Measurements from ENCODE around the gene BMPR1A. TPM values are rescaled to one million over a fixed set of nuclear protein-coding genes. Genes with fewer than 3 reads are reported as not detected.

BMPR1A gene
- total and polyA plus RNA-seq, 9 of the 15 experiments (the other 6 are each of a cell fraction or from before 2014, with no cell fraction given), result 1.6 to 17.5 (median 9.1) TPM

DNA sequence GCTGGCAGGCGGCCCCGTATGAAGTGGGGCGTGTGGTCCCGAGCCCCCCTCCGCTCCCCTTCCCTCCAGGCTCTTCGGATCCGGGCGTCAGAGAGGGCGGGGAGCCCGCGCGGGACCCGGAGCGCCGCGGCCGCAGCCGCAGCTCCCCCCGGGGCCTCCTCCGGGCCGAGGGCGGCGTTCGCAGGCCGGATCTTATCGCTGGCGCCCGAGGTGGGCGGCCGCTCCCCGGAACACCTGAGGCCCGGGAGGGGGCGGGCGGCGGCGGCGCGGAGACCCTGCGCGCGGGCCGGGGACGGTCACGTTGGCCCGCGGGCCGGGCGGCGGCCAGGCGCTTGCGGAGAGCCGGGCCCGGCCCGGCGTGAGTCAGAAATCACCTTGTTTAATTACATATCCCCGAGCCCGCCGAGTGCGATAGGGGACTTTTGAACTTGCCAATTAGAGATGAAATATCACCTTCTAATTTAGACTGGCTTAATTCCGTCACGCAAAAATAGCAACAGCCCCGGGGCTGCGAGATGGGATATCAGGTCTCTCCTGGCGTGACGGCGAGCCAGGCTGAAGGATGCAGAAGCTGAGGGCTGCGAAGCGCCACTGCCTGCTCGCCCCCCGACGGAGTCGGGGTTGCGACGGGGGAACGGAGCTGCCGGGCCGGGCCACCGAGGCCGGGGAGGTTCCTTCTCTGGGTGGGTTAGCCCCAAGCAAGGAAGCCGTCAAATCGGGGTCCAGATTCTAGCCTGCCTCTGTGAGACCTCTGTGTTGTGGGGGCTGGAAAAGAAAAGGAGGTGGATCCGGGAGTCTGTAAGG, 44.7 kb upstream of the BMPR1A start (continued):
- TF ChIP-seq, protein P1, sequence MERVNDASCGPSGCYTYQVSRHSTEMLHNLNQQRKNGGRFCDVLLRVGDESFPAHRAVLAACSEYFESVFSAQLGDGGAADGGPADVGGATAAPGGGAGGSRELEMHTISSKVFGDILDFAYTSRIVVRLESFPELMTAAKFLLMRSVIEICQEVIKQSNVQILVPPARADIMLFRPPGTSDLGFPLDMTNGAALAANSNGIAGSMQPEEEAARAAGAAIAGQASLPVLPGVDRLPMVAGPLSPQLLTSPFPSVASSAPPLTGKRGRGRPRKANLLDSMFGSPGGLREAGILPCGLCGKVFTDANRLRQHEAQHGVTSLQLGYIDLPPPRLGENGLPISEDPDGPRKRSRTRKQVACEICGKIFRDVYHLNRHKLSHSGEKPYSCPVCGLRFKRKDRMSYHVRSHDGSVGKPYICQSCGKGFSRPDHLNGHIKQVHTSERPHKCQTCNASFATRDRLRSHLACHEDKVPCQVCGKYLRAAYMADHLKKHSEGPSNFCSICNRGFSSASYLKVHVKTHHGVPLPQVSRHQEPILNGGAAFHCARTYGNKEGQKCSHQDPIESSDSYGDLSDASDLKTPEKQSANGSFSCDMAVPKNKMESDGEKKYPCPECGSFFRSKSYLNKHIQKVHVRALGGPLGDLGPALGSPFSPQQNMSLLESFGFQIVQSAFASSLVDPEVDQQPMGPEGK (CRISPR knock-in tag; IDR thresholded peaks at IDR 0.05; ENCODE audit: borderline replicate concordance), result no peak
- TF ChIP-seq TFAM (CRISPR knock-in tag; conservative IDR thresholded peaks at IDR 0.05) (no peak), NONO (IDR thresholded peaks at IDR 0.05; ENCODE audit: low read depth in 2 of 2, low read length in 1 of 2) (peak in 1 of 2 experiments; percentile 22; a peak in 1 of 4 replicates), CXXC5 (CRISPR knock-in tag; IDR thresholded peaks at IDR 0.05) (peak; percentile 66), ZNF197 (CRISPR knock-in tag; IDR thresholded peaks at IDR 0.05; ENCODE audit: low read depth) (no peak), MCM2 (IDR thresholded peaks at IDR 0.05; ENCODE audit: low read depth) (no peak), KDM1A (IDR thresholded peaks at IDR 0.05) (no peak), MECOM (CRISPR knock-in tag; IDR thresholded peaks at IDR 0.05) (no peak), ZNF232 (CRISPR knock-in tag; IDR thresholded peaks at IDR 0.05) (no peak), GATAD2A (IDR thresholded peaks at IDR 0.05) (no peak), ATF7 (IDR thresholded peaks at IDR 0.05) (peak; percentile 7; the same call in 1 of the 2 replicates), ZBTB8A (IDR thresholded peaks at IDR 0.05; ENCODE audit: partially characterized antibody) (no peak), COPS2 (conservative IDR thresholded peaks at IDR 0.05) (no peak)
- TF ChIP-seq, protein P2, sequence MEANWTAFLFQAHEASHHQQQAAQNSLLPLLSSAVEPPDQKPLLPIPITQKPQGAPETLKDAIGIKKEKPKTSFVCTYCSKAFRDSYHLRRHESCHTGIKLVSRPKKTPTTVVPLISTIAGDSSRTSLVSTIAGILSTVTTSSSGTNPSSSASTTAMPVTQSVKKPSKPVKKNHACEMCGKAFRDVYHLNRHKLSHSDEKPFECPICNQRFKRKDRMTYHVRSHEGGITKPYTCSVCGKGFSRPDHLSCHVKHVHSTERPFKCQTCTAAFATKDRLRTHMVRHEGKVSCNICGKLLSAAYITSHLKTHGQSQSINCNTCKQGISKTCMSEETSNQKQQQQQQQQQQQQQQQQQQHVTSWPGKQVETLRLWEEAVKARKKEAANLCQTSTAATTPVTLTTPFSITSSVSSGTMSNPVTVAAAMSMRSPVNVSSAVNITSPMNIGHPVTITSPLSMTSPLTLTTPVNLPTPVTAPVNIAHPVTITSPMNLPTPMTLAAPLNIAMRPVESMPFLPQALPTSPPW (CRISPR knock-in tag; IDR thresholded peaks at IDR 0.05), result peak; percentile 74
- TF ChIP-seq, protein P3, sequence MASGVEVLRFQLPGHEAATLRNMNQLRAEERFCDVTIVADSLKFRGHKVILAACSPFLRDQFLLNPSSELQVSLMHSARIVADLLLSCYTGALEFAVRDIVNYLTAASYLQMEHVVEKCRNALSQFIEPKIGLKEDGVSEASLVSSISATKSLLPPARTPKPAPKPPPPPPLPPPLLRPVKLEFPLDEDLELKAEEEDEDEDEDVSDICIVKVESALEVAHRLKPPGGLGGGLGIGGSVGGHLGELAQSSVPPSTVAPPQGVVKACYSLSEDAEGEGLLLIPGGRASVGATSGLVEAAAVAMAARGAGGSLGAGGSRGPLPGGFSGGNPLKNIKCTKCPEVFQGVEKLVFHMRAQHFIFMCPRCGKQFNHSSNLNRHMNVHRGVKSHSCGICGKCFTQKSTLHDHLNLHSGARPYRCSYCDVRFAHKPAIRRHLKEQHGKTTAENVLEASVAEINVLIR (CRISPR knock-in tag; IDR thresholded peaks at IDR 0.05), result no peak
- TF ChIP-seq, protein P4, sequence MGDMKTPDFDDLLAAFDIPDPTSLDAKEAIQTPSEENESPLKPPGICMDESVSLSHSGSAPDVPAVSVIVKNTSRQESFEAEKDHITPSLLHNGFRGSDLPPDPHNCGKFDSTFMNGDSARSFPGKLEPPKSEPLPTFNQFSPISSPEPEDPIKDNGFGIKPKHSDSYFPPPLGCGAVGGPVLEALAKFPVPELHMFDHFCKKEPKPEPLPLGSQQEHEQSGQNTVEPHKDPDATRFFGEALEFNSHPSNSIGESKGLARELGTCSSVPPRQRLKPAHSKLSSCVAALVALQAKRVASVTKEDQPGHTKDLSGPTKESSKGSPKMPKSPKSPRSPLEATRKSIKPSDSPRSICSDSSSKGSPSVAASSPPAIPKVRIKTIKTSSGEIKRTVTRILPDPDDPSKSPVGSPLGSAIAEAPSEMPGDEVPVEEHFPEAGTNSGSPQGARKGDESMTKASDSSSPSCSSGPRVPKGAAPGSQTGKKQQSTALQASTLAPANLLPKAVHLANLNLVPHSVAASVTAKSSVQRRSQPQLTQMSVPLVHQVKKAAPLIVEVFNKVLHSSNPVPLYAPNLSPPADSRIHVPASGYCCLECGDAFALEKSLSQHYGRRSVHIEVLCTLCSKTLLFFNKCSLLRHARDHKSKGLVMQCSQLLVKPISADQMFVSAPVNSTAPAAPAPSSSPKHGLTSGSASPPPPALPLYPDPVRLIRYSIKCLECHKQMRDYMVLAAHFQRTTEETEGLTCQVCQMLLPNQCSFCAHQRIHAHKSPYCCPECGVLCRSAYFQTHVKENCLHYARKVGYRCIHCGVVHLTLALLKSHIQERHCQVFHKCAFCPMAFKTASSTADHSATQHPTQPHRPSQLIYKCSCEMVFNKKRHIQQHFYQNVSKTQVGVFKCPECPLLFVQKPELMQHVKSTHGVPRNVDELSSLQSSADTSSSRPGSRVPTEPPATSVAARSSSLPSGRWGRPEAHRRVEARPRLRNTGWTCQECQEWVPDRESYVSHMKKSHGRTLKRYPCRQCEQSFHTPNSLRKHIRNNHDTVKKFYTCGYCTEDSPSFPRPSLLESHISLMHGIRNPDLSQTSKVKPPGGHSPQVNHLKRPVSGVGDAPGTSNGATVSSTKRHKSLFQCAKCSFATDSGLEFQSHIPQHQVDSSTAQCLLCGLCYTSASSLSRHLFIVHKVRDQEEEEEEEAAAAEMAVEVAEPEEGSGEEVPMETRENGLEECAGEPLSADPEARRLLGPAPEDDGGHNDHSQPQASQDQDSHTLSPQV (IDR thresholded peaks at IDR 0.05), result no peak
- TF ChIP-seq, protein P5, sequence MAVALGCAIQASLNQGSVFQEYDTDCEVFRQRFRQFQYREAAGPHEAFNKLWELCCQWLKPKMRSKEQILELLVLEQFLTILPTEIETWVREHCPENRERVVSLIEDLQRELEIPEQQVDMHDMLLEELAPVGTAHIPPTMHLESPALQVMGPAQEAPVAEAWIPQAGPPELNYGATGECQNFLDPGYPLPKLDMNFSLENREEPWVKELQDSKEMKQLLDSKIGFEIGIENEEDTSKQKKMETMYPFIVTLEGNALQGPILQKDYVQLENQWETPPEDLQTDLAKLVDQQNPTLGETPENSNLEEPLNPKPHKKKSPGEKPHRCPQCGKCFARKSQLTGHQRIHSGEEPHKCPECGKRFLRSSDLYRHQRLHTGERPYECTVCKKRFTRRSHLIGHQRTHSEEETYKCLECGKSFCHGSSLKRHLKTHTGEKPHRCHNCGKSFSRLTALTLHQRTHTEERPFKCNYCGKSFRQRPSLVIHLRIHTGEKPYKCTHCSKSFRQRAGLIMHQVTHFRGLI (CRISPR knock-in tag; IDR thresholded peaks at IDR 0.05), result no peak

Data from K562 (cell line).